GM12864 (cell line): Measurements from ENCODE around the gene ADRB2.
"Not testable (repeated sequence)": the region's sequence is repeated elsewhere in the genome, so short reads cannot be mapped to it uniquely, and the experiment has no call there.

Experiments used
- DNase-seq: peaks from one replicate; pipeline ENCODE4 v3.0.0-alpha.2; 2011; ENCODE audit warnings: low read depth
- H3K4me3 ChIP-seq: 2 replicates; pipeline ENCODE4 v1.5.1; 2011; ENCODE audit warnings: mild to moderate bottlenecking, low read depth, low read length, control low read depth
- TF ChIP-seq, protein P1 (sequence below): IDR thresholded peaks from 2 replicates; pipeline ENCODE4 v1.5.1; 2011; ENCODE audit warnings: low read depth, mild to moderate bottlenecking, moderate library complexity, low read length, control low read depth, inconsistent platforms; ENCODE audit errors: missing control alignments

ADRB2 gene

DNA sequence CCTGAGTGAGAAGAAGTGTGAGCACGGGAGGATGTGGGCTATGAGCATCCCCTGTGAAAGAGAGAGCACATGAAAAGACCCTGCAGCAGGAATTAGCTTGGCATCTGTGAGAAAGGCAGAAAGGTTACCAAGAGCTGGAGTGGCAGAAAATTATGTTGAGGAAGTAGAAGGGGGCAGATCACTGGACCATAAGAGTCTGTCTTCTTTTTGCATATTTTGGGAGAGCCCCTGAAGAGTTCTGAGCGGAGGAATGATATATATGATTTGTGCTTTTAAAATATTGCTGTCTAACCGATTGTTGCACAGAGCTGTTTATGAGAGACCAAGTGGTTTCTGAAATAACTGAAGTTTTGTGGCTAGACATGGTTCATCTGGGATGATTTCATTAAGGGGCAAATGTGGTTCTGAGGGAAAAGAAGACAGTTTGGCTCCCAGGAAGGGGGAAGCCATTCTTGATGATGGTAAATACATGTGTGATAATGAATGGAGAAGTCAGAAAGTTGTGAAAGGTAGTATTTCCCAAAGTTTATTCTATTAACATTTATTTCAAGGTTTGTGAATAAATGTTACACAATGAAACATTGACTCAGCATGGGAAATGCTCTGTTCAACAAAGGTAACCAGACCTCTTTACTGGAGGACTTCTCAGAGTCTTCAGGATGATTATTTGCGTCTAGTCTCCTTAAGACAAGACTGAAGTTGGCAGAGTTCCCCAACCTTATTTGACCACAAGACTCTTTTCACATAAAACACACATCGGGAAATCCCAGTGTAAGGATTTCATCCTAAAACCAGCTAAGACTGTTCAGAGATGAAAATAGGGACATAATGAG is 31.5 kb upstream of the ADRB2 start:
- H3K4me3 ChIP-seq, result no peak overlapping the region
- no peak for DNase-seq
- TF ChIP-seq, protein P1, sequence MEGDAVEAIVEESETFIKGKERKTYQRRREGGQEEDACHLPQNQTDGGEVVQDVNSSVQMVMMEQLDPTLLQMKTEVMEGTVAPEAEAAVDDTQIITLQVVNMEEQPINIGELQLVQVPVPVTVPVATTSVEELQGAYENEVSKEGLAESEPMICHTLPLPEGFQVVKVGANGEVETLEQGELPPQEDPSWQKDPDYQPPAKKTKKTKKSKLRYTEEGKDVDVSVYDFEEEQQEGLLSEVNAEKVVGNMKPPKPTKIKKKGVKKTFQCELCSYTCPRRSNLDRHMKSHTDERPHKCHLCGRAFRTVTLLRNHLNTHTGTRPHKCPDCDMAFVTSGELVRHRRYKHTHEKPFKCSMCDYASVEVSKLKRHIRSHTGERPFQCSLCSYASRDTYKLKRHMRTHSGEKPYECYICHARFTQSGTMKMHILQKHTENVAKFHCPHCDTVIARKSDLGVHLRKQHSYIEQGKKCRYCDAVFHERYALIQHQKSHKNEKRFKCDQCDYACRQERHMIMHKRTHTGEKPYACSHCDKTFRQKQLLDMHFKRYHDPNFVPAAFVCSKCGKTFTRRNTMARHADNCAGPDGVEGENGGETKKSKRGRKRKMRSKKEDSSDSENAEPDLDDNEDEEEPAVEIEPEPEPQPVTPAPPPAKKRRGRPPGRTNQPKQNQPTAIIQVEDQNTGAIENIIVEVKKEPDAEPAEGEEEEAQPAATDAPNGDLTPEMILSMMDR, result no peak

DNA sequence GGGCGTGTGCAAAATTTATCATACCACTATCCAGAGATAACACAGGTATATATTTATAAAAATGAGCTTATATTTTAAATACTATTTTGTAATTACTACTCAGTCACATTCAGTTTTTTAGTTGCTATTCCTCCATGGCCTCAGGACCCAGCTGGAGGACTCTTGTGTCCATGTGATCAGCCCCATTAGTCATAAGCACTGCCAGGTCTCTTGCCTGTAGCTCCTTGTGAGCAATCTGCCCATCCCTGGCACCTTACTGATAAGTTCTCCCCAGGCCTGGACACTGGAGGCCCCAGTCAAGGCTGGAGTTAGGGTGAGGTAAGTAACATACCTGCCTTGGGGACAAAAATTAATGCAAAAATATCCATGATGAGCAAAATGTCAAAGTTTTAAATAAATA is 29.5 kb upstream of the ADRB2 start:
- no peak overlapping the region for H3K4me3 ChIP-seq
- DNase-seq, result no peak
- TF ChIP-seq, protein P1, result no peak

DNA sequence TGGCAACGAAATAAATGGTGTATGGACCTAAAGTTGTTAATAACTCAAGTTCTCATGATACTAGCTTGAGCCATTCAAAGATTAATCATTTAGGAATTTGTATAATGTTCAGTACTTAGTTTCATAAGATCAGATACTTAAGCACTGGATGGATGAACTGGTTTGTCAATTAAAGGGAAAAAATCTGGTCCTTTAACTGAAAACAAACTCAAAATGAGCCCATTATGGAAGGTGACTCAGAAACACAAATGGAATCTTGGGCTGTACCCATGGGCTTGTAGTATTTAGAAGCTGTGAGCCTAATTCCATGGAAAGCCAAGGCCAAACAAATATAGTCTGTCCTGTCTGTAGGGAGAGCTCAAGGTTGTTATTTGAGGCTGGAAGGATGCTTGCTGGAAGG is 27.6 kb upstream of the ADRB2 start:
- TF ChIP-seq, protein P1, result no peak
- no peak overlapping the region for H3K4me3 ChIP-seq
- no peak for DNase-seq

DNA sequence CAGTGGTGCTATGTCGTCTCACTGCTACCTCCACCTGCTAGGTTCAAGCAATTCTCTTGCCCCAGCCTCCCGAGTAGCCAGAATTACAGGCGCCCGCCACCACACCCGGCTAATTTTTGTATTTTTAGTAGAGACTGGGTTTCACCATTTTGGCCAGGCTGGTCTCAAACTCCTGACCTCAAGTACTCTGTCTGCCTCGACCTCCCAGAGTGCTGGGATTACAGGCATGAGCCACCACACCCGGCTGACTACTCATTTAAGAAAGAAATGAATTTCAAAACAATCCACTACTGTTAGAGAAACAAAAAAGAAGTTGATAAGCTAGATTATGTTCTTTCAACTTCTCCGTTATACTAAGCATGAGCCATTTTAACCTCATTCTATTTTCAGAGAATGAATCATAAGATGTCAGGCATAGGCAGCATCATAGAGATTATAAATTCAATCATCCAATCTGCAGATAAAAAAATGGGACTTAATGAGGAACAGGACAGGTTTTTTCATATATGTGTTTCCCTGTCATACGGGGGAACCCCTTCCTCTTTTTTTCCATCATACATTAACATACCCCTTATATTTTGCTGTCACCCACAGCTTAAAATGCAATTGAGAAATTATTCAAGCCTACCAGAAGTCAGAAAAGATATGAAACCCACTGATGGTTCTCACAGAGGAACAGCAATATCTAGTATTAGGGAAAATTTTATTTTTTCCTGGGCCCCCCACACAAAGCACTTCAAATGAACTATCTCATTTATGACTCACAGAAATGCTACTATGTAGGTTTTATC is 26.5 kb upstream of the ADRB2 start:
- DNase-seq, result no peak
- H3K4me3 ChIP-seq, result no peak overlapping the region
- TF ChIP-seq, protein P1, result no peak

GRCh38 chr5:148801682-148802276 is 24.6 kb upstream of the ADRB2 start:
- no peak for DNase-seq
- TF ChIP-seq, protein P1, result no peak
- no peak overlapping the region for H3K4me3 ChIP-seq

GRCh38 chr5:148803451-148803850 is 23.0 kb upstream of the ADRB2 start:
- H3K4me3 ChIP-seq, DNase-seq: not testable (repeated sequence)

DNA sequence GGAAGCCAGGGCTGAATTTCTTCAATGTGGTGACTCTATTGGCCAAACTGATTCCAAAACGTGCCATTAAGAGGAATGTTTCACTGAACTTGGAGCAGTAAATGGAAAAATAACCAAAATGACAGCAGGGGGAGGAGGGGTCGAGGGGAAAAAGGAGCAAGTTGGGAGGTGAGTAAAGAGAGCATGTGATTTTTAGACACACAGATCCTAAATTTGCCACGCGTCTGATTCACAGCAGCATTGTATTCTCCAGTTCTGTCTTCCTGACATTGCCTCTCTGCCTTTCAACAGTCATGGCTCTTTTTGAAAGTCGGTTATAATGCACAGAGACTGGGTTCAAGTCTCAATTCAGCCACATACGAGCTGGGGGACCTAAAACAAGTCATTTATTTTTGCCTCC is 22.0 kb upstream of the ADRB2 start:
- H3K4me3 ChIP-seq, result no peak overlapping the region
- TF ChIP-seq, protein P1, result no peak
- DNase-seq, result no peak
